HG03280 (cell line): ENCODE results near the gene CSNK1D.

Source experiments
- ATAC-seq: cut with Tn5 transposase; IDR thresholded peaks from one replicate; pipeline ENCODE4 v1.9.1; 2021; ENCODE audit warnings: mild to moderate bottlenecking, moderate library complexity; ENCODE audit not compliant: unreplicated experiment

Gene CSNK1D

GRCh38 chr17:82241183-82241925 lies 32.1 kb downstream of the CSNK1D start:
- no peak for ATAC-seq

GRCh38 chr17:82240506-82241182 lies 32.9 kb downstream of the CSNK1D start:
- no peak for ATAC-seq

GRCh38 chr17:82239926-82240505 lies 33.5 kb downstream of the CSNK1D start:
- ATAC-seq = no peak

- ATAC-seq = no peak
Measured at GRCh38 chr17:82239401-82239925, 34.0 kb downstream of the CSNK1D start.

- no peak for ATAC-seq
Measured at GRCh38 chr17:82238472-82239201, 34.9 kb downstream of the CSNK1D start.

GRCh38 chr17:82237746-82238471 lies 35.6 kb downstream of the CSNK1D start:
- ATAC-seq = no peak

GRCh38 chr17:82237083-82237745 lies 36.3 kb downstream of the CSNK1D start:
- no peak for ATAC-seq

GRCh38 chr17:82236142-82236971 lies 37.1 kb downstream of the CSNK1D start:
- ATAC-seq = no peak

- ATAC-seq = no peak
Measured at GRCh38 chr17:82235775-82236141, 37.7 kb downstream of the CSNK1D start.

- no peak for ATAC-seq
Measured at GRCh38 chr17:82235056-82235774, 38.3 kb downstream of the CSNK1D start.

GRCh38 chr17:82234211-82235055 lies 39.1 kb downstream of the CSNK1D start:
- no peak for ATAC-seq

GRCh38 chr17:82232876-82233785 lies 40.4 kb downstream of the CSNK1D start:
- no peak for ATAC-seq

- no peak for ATAC-seq
Measured at GRCh38 chr17:82232322-82232820, 41.1 kb downstream of the CSNK1D start.

- peak; percentile 2 for ATAC-seq
Measured at GRCh38 chr17:82231562-82232321, 41.8 kb downstream of the CSNK1D start.

- no peak for ATAC-seq
Measured at GRCh38 chr17:82231312-82231561, 42.3 kb downstream of the CSNK1D start.
